PC-3 (cell line): ENCODE results near the gene KRT81. TPM values are rescaled to one million over a fixed set of nuclear protein-coding genes. Genes with fewer than 3 reads are reported as not detected.

Experiments used
- ATAC-seq: fragments of 200-7000 bp; cut with Tn5 transposase; 2 replicates; pipeline ENCODE4 v1.9.1; 2020; ENCODE audit warnings: mild to moderate bottlenecking, moderate library complexity
- BruUV-seq: library from RNA; stranded (reverse); fragments of 400-500 nt; replicated peaks from 2 replicates; lab custom pipeline; 2021; lab: Mats Ljungman, UMichigan
- CTCF ChIA-PET: fragments of 300-600 bp; sonication (Branson Sonifier 250); formaldehyde crosslinking; loops from one replicate; lab custom pipeline; 2022; ENCODE audit warnings: antibody characterized with exemption; lab: Charles Lee
- POLR2A ChIA-PET: fragments of 300-600 bp; sonication (Branson Sonifier 250); formaldehyde crosslinking; loops from one replicate; lab custom pipeline; 2022; ENCODE audit warnings: antibody characterized with exemption; ENCODE audit not compliant: unreplicated experiment; lab: Charles Lee
- DNase-seq: peaks from one replicate; pipeline ENCODE4 v3.0.0-alpha.2; 2015
- H2AFZ ChIP-seq: fragments of 300-600 bp; sonication (generic); 2 replicates; pipeline ENCODE4 v1.6.0; 2016; ENCODE audit warnings: antibody characterized with exemption, low read length
- H3F3A ChIP-seq: fragments of 300-600 bp; sonication (generic); one replicate; pipeline ENCODE4 v1.6.0; 2017; ENCODE audit warnings: antibody characterized with exemption, low read length, control low read depth, mild to moderate bottlenecking; ENCODE audit not compliant: unreplicated experiment
- H3K27ac ChIP-seq: fragments of 300-600 bp; sonication (generic); 2 replicates; pipeline ENCODE4 v1.5.1; 2016; ENCODE audit warnings: mild to moderate bottlenecking, low read length
- H3K27me3 ChIP-seq: fragments of 300-600 bp; sonication (generic); 2 replicates; pipeline ENCODE4 v1.6.1; 2016; ENCODE audit warnings: low read length, mixed read lengths
- H3K36me3 ChIP-seq: fragments of 300-600 bp; sonication (generic); 2 replicates; pipeline ENCODE4 v1.6.1; 2016; ENCODE audit warnings: low read depth, mixed run types, low read length, mixed read lengths
- H3K4me1 ChIP-seq: fragments of 300-600 bp; sonication (generic); 2 replicates; pipeline ENCODE4 v1.5.1; 2016; ENCODE audit warnings: low read length; ENCODE audit not compliant: insufficient read depth
- H3K4me2 ChIP-seq: fragments of 300-600 bp; sonication (generic); 2 replicates; pipeline ENCODE4 v1.6.0; 2016; ENCODE audit warnings: low read length
- H3K4me3 ChIP-seq: fragments of 300-600 bp; sonication (generic); 2 replicates; pipeline ENCODE4 v1.5.1; 2016; ENCODE audit warnings: mild to moderate bottlenecking, low read length, mixed read lengths
- H3K79me2 ChIP-seq: fragments of 300-600 bp; sonication (generic); 2 replicates; pipeline ENCODE4 v1.6.1; 2017; ENCODE audit warnings: low read length, mixed read lengths
- H3K9ac ChIP-seq: fragments of 300-600 bp; sonication (generic); 2 replicates; pipeline ENCODE4 v1.6.0; 2016; ENCODE audit warnings: mild to moderate bottlenecking, low read length
- H3K9me2 ChIP-seq: fragments of 300-600 bp; sonication (generic); replicated peaks from 2 replicates; pipeline ENCODE4 v1.6.1; 2016; ENCODE audit warnings: mixed run types, low read length, mixed read lengths
- H3K9me3 ChIP-seq: fragments of 300-600 bp; sonication (generic); 2 replicates; pipeline ENCODE4 v1.6.1; 2016; ENCODE audit warnings: low read length, mixed read lengths
- H4K20me1 ChIP-seq: fragments of 300-600 bp; sonication (generic); 2 replicates; pipeline ENCODE4 v1.6.1; 2016; ENCODE audit warnings: low read length, mixed read lengths
- EZH2 ChIP-seq: fragments of 300-600 bp; sonication (generic); IDR thresholded peaks from one replicate; pipeline ENCODE4 v1.6.1; 2017; ENCODE audit warnings: antibody characterized with exemption, mild to moderate bottlenecking, low read length; ENCODE audit not compliant: unreplicated experiment
- EZH2phosphoT487 ChIP-seq: fragments of 300-600 bp; sonication (generic); IDR thresholded peaks from 2 replicates; pipeline ENCODE4 v1.6.1; 2018; ENCODE audit warnings: mild to moderate bottlenecking, antibody characterized with exemption, low read length, borderline replicate concordance
- intact Hi-C: fragments of 100-400 bp; cut with micrococcal nuclease; formaldehyde crosslinking; loops from 2 replicates; pipeline ENCODE4 v1.9.0; 2023
- total RNA-seq: library from RNA; depleted of rRNA; stranded (reverse); fragments of >200 nt; gene quantifications from 2 replicates; pipeline ENCODE4 v1.2.3, GENCODE V29; 2014
- TF ChIP-seq, protein P1 (sequence below): fragments of 300-600 bp; sonication (generic); conservative IDR thresholded peaks from 2 replicates; pipeline ENCODE4 v1.5.1; 2017; ENCODE audit warnings: antibody characterized with exemption, low read depth, mild to moderate bottlenecking, low read length

KRT81 gene
- total RNA-seq, 1 experiment from 2014 or later = 1,688 TPM

DNA sequence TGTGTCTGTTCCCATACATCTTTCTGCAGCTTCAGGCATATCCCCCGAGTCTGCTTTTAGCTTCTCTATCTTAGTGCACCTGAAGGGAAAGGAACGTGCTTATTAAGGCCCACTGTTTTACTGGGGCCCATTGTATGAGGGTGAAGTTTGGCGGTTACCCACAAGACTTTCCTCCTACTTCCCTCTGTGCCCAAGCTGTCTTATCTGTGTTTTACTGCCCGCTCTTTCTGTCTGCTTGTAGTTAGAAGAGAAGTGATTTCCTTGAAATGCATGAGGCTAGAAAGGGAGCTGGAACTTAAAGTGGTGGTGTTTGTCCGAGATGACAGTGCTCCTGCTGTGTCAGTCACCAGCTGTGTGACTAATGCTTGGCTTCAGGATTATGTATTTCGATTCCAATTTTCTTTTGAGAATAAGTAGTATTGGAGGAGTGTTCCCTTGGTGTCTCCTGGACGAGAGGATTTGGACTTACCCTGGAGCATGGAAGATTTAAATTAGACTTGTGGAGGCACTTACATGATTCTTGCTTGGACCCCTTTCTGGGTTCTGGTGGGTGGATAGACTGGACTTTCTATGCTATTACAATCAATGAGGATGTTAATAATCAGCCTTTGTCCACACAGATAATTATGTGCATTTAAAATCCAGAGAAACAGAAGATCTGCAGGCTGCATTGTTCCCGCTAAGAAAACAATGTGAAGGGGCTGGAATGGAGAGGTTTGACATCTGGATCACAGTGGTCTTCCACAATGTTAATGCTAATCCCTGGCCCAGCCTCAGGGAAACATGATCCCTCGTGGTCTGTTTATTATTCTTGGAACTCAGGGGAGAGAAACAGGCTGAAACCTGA, 30.8 kb downstream of the KRT81 start:
- POLR2A ChIA-PET = interaction anchor here (0.6 kb wide), 1 partner anchor 19 kb away, joined by 8 read pairs; no protein-coding TSS in a partner anchor

DNA sequence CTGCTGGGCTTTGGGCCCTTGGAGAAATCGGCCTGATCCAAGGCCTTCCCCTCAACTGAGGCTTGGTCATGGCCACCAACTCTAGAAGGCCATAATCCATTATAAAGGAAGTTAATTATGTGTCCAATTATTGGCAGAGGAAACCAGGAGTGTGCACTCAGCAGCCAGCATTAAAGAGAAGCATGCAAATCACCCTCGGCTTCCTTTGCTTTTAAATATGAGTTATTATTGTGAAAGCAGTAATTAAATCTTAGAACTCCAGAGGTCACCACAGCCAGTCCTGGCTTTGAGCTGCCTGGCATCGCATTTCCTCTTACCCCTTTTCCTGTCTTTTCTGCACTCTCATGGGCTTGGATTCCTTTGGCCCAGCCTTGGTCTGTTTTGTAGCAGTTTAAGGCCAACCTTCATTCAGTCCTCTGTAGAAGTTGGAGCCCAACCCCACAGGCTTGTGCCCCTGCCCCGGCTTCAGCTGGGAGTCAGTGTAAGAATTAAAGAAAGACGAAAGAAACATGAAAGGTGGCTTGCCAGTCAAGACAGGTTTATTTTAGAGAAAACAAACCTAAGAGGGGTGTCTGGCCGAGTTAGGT, 31.6 kb downstream of the KRT81 start:
- ATAC-seq = peak; percentile 54
- H3F3A ChIP-seq = no peaks in the 10 kb centered on the region
- H3K9me2 ChIP-seq = no peaks in the 10 kb centered on the region
- no peaks in the 10 kb centered on the region for H3K27me3 ChIP-seq
- ChIA-PET POLR2A (interaction anchor here (0.6 kb wide), 2 partner anchors 18 to 674 kb away, joined by 3 to 8 read pairs; no protein-coding TSS in a partner anchor), CTCF (no interaction called here)
- H3K79me2 ChIP-seq = no peaks in the 10 kb centered on the region
- H3K27ac ChIP-seq = peak overlapping the region; percentile 23; the same call in 1 of the 2 replicates
- BruUV-seq = no TSS peak
- H3K36me3 ChIP-seq = no peaks in the 10 kb centered on the region
- no peak for DNase-seq
- intact Hi-C loops = no loop called here
- H3K9me3 ChIP-seq = no peaks in the 10 kb centered on the region
- no peak overlapping the region for H3K4me3 ChIP-seq
- H3K4me1 ChIP-seq = peaks cover 17% of the 10 kb centered on the region
- no peak overlapping the region for H3K9ac ChIP-seq
- TF ChIP-seq, protein P1, sequence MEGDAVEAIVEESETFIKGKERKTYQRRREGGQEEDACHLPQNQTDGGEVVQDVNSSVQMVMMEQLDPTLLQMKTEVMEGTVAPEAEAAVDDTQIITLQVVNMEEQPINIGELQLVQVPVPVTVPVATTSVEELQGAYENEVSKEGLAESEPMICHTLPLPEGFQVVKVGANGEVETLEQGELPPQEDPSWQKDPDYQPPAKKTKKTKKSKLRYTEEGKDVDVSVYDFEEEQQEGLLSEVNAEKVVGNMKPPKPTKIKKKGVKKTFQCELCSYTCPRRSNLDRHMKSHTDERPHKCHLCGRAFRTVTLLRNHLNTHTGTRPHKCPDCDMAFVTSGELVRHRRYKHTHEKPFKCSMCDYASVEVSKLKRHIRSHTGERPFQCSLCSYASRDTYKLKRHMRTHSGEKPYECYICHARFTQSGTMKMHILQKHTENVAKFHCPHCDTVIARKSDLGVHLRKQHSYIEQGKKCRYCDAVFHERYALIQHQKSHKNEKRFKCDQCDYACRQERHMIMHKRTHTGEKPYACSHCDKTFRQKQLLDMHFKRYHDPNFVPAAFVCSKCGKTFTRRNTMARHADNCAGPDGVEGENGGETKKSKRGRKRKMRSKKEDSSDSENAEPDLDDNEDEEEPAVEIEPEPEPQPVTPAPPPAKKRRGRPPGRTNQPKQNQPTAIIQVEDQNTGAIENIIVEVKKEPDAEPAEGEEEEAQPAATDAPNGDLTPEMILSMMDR = peak; percentile 18; the same call in 1 of the 2 replicates
- no peak for TF ChIP-seq EZH2phosphoT487
- no peak overlapping the region for H3K4me2 ChIP-seq
- H2AFZ ChIP-seq = no peak overlapping the region
- H4K20me1 ChIP-seq = no peaks in the 10 kb centered on the region

More for the DNA sequence above, 30.8 kb downstream of the KRT81 start:
- no peaks in the 10 kb centered on the region for H3K9me2 ChIP-seq
- peak; percentile 49 for ATAC-seq
- peaks cover 17% of the 10 kb centered on the region for H3K4me1 ChIP-seq
- H3K79me2 ChIP-seq = no peaks in the 10 kb centered on the region
- no peak overlapping the region for H2AFZ ChIP-seq
- H3K9ac ChIP-seq = no peak overlapping the region
- H3K27me3 ChIP-seq = no peaks in the 10 kb centered on the region
- DNase-seq = peak; percentile 34
- H3K4me3 ChIP-seq = no peak overlapping the region
- H4K20me1 ChIP-seq = no peaks in the 10 kb centered on the region
- H3F3A ChIP-seq = no peaks in the 10 kb centered on the region
- H3K27ac ChIP-seq = peak overlapping the region; percentile 23; the same call in 1 of the 2 replicates
- BruUV-seq = no TSS peak
- no peaks in the 10 kb centered on the region for H3K9me3 ChIP-seq
- intact Hi-C loops = no loop called here
- no peak overlapping the region for H3K4me2 ChIP-seq
- CTCF ChIA-PET = no interaction called here
- TF ChIP-seq, protein P1 = no peak
- TF ChIP-seq EZH2 (no peak), EZH2phosphoT487 (no peak)
- H3K36me3 ChIP-seq = no peaks in the 10 kb centered on the region
